Measurements from ENCODE around the gene GUCD1. TPM values are rescaled to one million over a fixed set of nuclear protein-coding genes. Genes with fewer than 3 reads are reported as not detected.

GUCD1 gene
- total RNA-seq, 1 donor from 2014 or later = 77.7 TPM

GRCh38 chr22:24497841-24498258, 57.1 kb downstream of the GUCD1 start:
- Mint-ChIP-seq H3K9me3 (ENCODE audit: unreplicated experiment) (no peaks in the 10 kb centered on the region), H3K36me3 (ENCODE audit: low read depth, unreplicated experiment) (peaks cover 2% of the 10 kb centered on the region), H3K4me1 (ENCODE audit: low read depth, unreplicated experiment) (peaks cover 7% of the 10 kb centered on the region), H3K27me3 (ENCODE audit: low read depth, unreplicated experiment) (peaks cover 75% of the 10 kb centered on the region), H3K4me3 (ENCODE audit: unreplicated experiment) (no peak overlapping the region), H3K27ac (ENCODE audit: unreplicated experiment) (no peak overlapping the region)
- peaks cover 9% of the 10 kb centered on the region for H3K4me1 ChIP-seq (ENCODE audit: insufficient read depth, low read length)
- no peak overlapping the region for H3K9ac ChIP-seq (ENCODE audit: low read length)
- H3K27ac ChIP-seq (ENCODE audit: low read depth, low read length) = no peak overlapping the region
- peaks cover 21% of the 10 kb centered on the region for H3K27me3 ChIP-seq (ENCODE audit: insufficient read depth, low read length)
- no peaks in the 10 kb centered on the region for H3K9me3 ChIP-seq (ENCODE audit: insufficient read depth, low read depth, low read length)
- H3K4me2 ChIP-seq (ENCODE audit: low read length) = no peak overlapping the region
- H3K36me3 ChIP-seq (ENCODE audit: insufficient read depth, low read length) = no peaks in the 10 kb centered on the region
- H4K20me1 ChIP-seq (ENCODE audit: insufficient read depth, low read length) = no peaks in the 10 kb centered on the region
- no peak for DNase-seq (ENCODE audit: low read depth)
- FAIRE-seq = no peak
- H3K79me2 ChIP-seq (ENCODE audit: insufficient read depth, low read length) = no peaks in the 10 kb centered on the region
- no peak overlapping the region for H3K4me3 ChIP-seq (ENCODE audit: insufficient read depth, low read depth, low read length)
- TF ChIP-seq CTCF (IDR thresholded peaks at IDR 0.05; ENCODE audit: insufficient read depth, low read depth, low read length) (no peak), EZH2 (IDR thresholded peaks at IDR 0.05; ENCODE audit: insufficient read depth, low read length) (no peak)
- no peak overlapping the region for H2AFZ ChIP-seq (ENCODE audit: low read depth, low read length)

GRCh38 chr22:24496661-24497060, 58.3 kb downstream of the GUCD1 start:
- Histone ChIP-seq H4K20me1 (ENCODE audit: insufficient read depth, low read length) (no peaks in the 10 kb centered on the region), H3K36me3 (ENCODE audit: insufficient read depth, low read length) (no peaks in the 10 kb centered on the region), H3K27ac (ENCODE audit: low read depth, low read length) (no peak overlapping the region), H3K27me3 (ENCODE audit: insufficient read depth, low read length) (peaks cover 22% of the 10 kb centered on the region), H3K9me3 (ENCODE audit: insufficient read depth, low read depth, low read length) (no peaks in the 10 kb centered on the region), H3K9ac (ENCODE audit: low read length) (no peak overlapping the region), H3K4me1 (ENCODE audit: insufficient read depth, low read length) (peaks cover 9% of the 10 kb centered on the region), H3K79me2 (ENCODE audit: insufficient read depth, low read length) (no peaks in the 10 kb centered on the region), H3K4me2 (ENCODE audit: low read length) (no peak overlapping the region), H2AFZ (ENCODE audit: low read depth, low read length) (no peak overlapping the region), H3K4me3 (ENCODE audit: insufficient read depth, low read depth, low read length) (no peak overlapping the region)
- Mint-ChIP-seq H3K36me3 (ENCODE audit: low read depth, unreplicated experiment) (peaks cover 2% of the 10 kb centered on the region), H3K27me3 (ENCODE audit: low read depth, unreplicated experiment) (peaks cover 78% of the 10 kb centered on the region), H3K4me1 (ENCODE audit: low read depth, unreplicated experiment) (peaks cover 3% of the 10 kb centered on the region), H3K4me3 (ENCODE audit: unreplicated experiment) (no peak overlapping the region), H3K9me3 (ENCODE audit: unreplicated experiment) (peaks cover 3% of the 10 kb centered on the region), H3K27ac (ENCODE audit: unreplicated experiment) (no peak overlapping the region)
- DNase-seq (ENCODE audit: low read depth) (no peak), FAIRE-seq (no peak)
- TF ChIP-seq CTCF (IDR thresholded peaks at IDR 0.05; ENCODE audit: insufficient read depth, low read depth, low read length) (no peak), EZH2 (IDR thresholded peaks at IDR 0.05; ENCODE audit: insufficient read depth, low read length) (no peak)

- no peak overlapping the region for H3K9ac ChIP-seq (ENCODE audit: low read length)
- H2AFZ ChIP-seq (ENCODE audit: low read depth, low read length) = no peak overlapping the region
- H3K4me3 ChIP-seq (ENCODE audit: insufficient read depth, low read depth, low read length) = no peak overlapping the region
- H3K79me2 ChIP-seq (ENCODE audit: insufficient read depth, low read length) = no peaks in the 10 kb centered on the region
- Mint-ChIP-seq H3K27me3 (ENCODE audit: low read depth, unreplicated experiment) (peaks cover 78% of the 10 kb centered on the region), H3K4me3 (ENCODE audit: unreplicated experiment) (no peak overlapping the region), H3K4me1 (ENCODE audit: low read depth, unreplicated experiment) (peaks cover 3% of the 10 kb centered on the region), H3K36me3 (ENCODE audit: low read depth, unreplicated experiment) (peaks cover 2% of the 10 kb centered on the region), H3K27ac (ENCODE audit: unreplicated experiment) (no peak overlapping the region), H3K9me3 (ENCODE audit: unreplicated experiment) (peaks cover 3% of the 10 kb centered on the region)
- DNase-seq (ENCODE audit: low read depth) (no peak), FAIRE-seq (no peak)
- H3K27ac ChIP-seq (ENCODE audit: low read depth, low read length) = no peak overlapping the region
- H3K9me3 ChIP-seq (ENCODE audit: insufficient read depth, low read depth, low read length) = no peaks in the 10 kb centered on the region
- TF ChIP-seq EZH2 (IDR thresholded peaks at IDR 0.05; ENCODE audit: insufficient read depth, low read length) (no peak), CTCF (IDR thresholded peaks at IDR 0.05; ENCODE audit: insufficient read depth, low read depth, low read length) (no peak)
- H3K27me3 ChIP-seq (ENCODE audit: insufficient read depth, low read length) = peaks cover 22% of the 10 kb centered on the region
- peaks cover 9% of the 10 kb centered on the region for H3K4me1 ChIP-seq (ENCODE audit: insufficient read depth, low read length)
- no peaks in the 10 kb centered on the region for H3K36me3 ChIP-seq (ENCODE audit: insufficient read depth, low read length)
- H3K4me2 ChIP-seq (ENCODE audit: low read length) = no peak overlapping the region
- no peaks in the 10 kb centered on the region for H4K20me1 ChIP-seq (ENCODE audit: insufficient read depth, low read length)
Observed at GRCh38 chr22:24496234-24496633, 58.7 kb downstream of the GUCD1 start.

Measured in astrocyte (in vitro differentiated cells and primary cell).